ENCODE measurements around the gene TRIM2.

GRCh38 chr4:153249199-153250041 lies 45.2 kb downstream of the TRIM2 start:
- TF ChIP-seq CTCF (conservative IDR thresholded peaks at IDR 0.05 in 1 of 2, IDR thresholded peaks at IDR 0.05 in 1 of 2; ENCODE audit: low read depth in 1 of 2, low read length in 2 of 2) (no peak), EZH2 (IDR thresholded peaks at IDR 0.05; ENCODE audit: low read length, missing control alignments) (no peak)
